Erythroblast (primary cell): ENCODE data around the gene TCAP.
"Not testable (repeated sequence)": the region's sequence is repeated elsewhere in the genome, so short reads cannot be mapped to it uniquely, and the experiment has no call there.

ENCODE experiments used
- GATA1 ChIP-seq: IDR thresholded peaks from 2 replicates; pipeline ENCODE4 v1.6.1; 2011; ENCODE audit warnings: low read depth, mild to moderate bottlenecking, control low read depth, low read length, moderate library complexity
- POLR2A ChIP-seq: IDR thresholded peaks from 2 replicates; pipeline ENCODE4 v1.6.1; 2011; ENCODE audit warnings: mild to moderate bottlenecking, low read length

DNA sequence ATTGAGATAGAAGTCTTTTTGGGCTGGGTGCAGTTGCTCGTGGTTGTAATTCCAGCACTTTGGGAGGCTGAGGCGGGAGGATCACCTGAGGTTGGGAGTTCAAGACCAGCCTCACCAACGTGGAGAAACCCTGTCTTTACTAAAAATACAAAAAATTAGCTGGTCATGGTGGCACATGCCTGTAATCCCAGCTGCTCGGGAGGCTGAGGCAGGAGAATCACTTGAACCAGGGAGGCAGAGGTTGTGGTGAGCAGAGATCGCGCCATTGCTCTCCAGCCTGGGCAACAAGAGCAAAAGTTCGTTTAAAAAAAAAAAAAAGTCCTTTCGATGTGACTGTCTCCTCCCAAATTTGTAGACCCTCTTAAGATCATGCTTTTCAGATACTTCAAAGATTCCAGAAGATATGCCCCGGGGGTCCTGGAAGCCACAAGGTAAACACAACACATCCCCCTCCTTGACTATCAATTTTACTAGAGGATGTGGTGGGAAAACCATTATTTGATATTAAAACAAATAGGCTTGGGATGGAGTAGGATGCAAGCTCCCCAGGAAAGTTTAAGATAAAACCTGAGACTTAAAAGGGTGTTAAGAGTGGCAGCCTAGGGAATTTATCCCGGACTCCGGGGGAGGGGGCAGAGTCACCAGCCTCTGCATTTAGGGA is 34.1 kb downstream of the TCAP start:
- not testable (repeated sequence) for TF ChIP-seq POLR2A, GATA1
